GM18499 (cell line): Measurements from ENCODE around the gene SRM.
A peak's percentile ranks its signal among the peaks of the same experiment; 100 is the strongest.
"Not testable (repeated sequence)": the region's sequence is repeated elsewhere in the genome, so short reads cannot be mapped to it uniquely, and the experiment has no call there.

Source experiments
- ATAC-seq: cut with Tn5 transposase; IDR thresholded peaks from one replicate; pipeline ENCODE4 v1.9.1; 2021; ENCODE audit warnings: moderate number of reproducible peaks; ENCODE audit not compliant: insufficient read depth, unreplicated experiment

SRM gene

GRCh38 chr1:11059968-11060830 lies at the start of gene SRM:
TSS of gene SRM (minus strand) at chr1:11060018. CDS start at chr1:11059943, 75 bp downstream.
- ATAC-seq, result no peak

- ATAC-seq, result no peak
Observed at GRCh38 chr1:11109047-11109760, 49.4 kb upstream of the SRM start.

GRCh38 chr1:11107599-11107998 lies 47.8 kb upstream of the SRM start:
- ATAC-seq, result no peak

GRCh38 chr1:11105586-11105985 lies 45.8 kb upstream of the SRM start:
- ATAC-seq, result no peak

- no peak for ATAC-seq
Observed at GRCh38 chr1:11101347-11101746, 41.5 kb upstream of the SRM start.

- ATAC-seq, result not testable (repeated sequence)
Observed at GRCh38 chr1:11100806-11101205, 41.0 kb upstream of the SRM start.

- ATAC-seq, result no peak
Observed at GRCh38 chr1:11100149-11100493, 40.3 kb upstream of the SRM start.

- ATAC-seq, result peak; percentile 46
Observed at GRCh38 chr1:11099310-11100148, 39.7 kb upstream of the SRM start, which contains the start of gene EXOSC10. TSS of gene EXOSC10 (minus strand) at chr1:11099869. CDS start at chr1:11099831, 38 bp downstream.

- no peak for ATAC-seq
Observed at GRCh38 chr1:11098931-11099309, 39.1 kb upstream of the SRM start.

GRCh38 chr1:11083784-11084183 lies 24.0 kb upstream of the SRM start:
- not testable (repeated sequence) for ATAC-seq

- ATAC-seq, result no peak
Observed at GRCh38 chr1:11080931-11081330, 21.1 kb upstream of the SRM start.

GRCh38 chr1:11078631-11079030 lies 18.8 kb upstream of the SRM start:
- no peak for ATAC-seq

GRCh38 chr1:11073398-11073797 lies 13.6 kb upstream of the SRM start:
- ATAC-seq, result not testable (repeated sequence)

- no peak for ATAC-seq
Observed at GRCh38 chr1:11072216-11072917, 12.5 kb upstream of the SRM start.

GRCh38 chr1:11071463-11072215 lies 11.8 kb upstream of the SRM start:
- no peak for ATAC-seq

- ATAC-seq, result no peak
Observed at GRCh38 chr1:11070876-11071275, 11.1 kb upstream of the SRM start.

GRCh38 chr1:11068600-11069473 lies 9.0 kb upstream of the SRM start:
- no peak for ATAC-seq
